ENCODE data around the gene ARHGAP10.
"Not testable (repeated sequence)": the region's sequence is repeated elsewhere in the genome, so short reads cannot be mapped to it uniquely, and the experiment has no call there.

Gene ARHGAP10

GRCh38 chr4:148078061-148078460, 346.2 kb downstream of the ARHGAP10 start:
- H3K4me3 ChIP-seq (ENCODE audit: low read depth, low read length), result no peak overlapping the region
- DNase-seq (ENCODE audit: low read depth), result no peak
- no peak for TF ChIP-seq CTCF (IDR thresholded peaks at IDR 0.05; ENCODE audit: low read depth, low read length, missing control alignments)

DNA sequence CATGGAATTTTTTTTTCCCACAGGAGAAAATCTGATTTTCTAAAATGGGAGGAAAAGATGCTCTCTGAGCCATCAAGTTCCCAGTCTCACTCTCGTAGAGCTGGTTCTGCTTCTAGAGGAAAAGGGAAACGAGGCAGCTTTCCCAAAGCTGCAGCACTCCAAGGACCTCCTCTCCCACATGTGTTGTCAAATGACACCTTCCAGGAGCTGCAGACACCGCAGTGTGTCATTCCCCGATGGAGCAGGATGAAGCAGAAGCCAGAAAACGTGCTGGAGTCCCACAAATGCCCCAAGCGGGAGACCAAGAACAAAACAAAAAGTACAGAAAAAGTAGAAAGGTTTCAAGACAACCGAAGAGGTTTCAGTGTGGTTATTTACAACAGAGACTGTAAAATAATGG, 348.1 kb downstream of the ARHGAP10 start:
- no peak for DNase-seq (ENCODE audit: low read depth)
- no peak overlapping the region for H3K4me3 ChIP-seq (ENCODE audit: low read depth, low read length)
- no peak for TF ChIP-seq CTCF (IDR thresholded peaks at IDR 0.05; ENCODE audit: low read depth, low read length, missing control alignments)

GRCh38 chr4:148081267-148081666, 349.4 kb downstream of the ARHGAP10 start:
- no peak for DNase-seq (ENCODE audit: low read depth)
- no peak for TF ChIP-seq CTCF (IDR thresholded peaks at IDR 0.05; ENCODE audit: low read depth, low read length, missing control alignments)
- H3K4me3 ChIP-seq (ENCODE audit: low read depth, low read length), result no peak overlapping the region

GRCh38 chr4:148081745-148082144, 349.9 kb downstream of the ARHGAP10 start:
- no peak overlapping the region for H3K4me3 ChIP-seq (ENCODE audit: low read depth, low read length)
- no peak for DNase-seq (ENCODE audit: low read depth)

DNA sequence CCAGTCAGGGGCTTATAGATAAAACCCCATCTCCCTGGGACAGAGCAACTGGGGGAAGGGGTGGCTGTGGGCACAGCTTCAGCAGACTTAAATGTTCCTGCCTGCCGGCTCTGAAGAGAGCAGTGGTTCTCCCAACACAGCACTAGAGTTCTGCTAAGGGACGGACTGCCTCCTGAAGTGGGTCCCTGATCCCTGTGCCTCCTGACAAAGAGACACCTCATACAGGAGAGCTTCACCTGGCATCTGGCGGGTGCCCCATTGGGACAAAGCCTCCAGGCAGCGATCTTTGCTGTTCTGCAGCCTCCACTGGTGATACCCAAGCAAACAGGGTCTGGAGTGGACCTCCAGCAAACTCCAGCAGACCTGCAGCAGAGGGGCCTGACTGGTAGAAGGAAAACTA, 351.2 kb downstream of the ARHGAP10 start:
- DNase-seq (ENCODE audit: low read depth); H3K4me3 ChIP-seq (ENCODE audit: low read depth, low read length): not testable (repeated sequence)

More at GRCh38 chr4:148081745-148082144, 349.9 kb downstream of the ARHGAP10 start:
- TF ChIP-seq CTCF (IDR thresholded peaks at IDR 0.05; ENCODE audit: low read depth, low read length, missing control alignments), result no peak

DNA sequence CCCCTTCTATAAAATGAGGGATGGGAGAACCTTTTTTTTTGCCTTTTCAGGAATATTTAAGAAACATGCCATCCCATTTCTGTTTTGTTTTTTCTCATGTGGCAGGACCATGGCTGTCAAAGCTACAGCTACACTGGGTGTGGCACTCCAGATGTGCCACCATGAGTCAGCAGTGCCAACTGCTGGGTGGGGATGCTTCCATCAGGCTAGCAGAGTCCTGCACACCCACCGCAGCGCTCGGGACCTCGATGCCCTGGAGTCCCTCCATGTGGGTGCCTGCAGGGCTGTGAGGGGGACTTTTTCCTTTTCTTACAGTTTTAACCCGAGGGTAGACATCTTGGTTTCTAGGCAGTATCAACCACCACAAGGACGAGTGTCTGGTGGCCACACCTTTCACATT, 357.7 kb downstream of the ARHGAP10 start:
- TF ChIP-seq CTCF (IDR thresholded peaks at IDR 0.05; ENCODE audit: low read depth, low read length, missing control alignments), result no peak
- H3K4me3 ChIP-seq (ENCODE audit: low read depth, low read length), result no peak overlapping the region
- no peak for DNase-seq (ENCODE audit: low read depth)

GRCh38 chr4:148090029-148090428, 358.1 kb downstream of the ARHGAP10 start:
- TF ChIP-seq CTCF (IDR thresholded peaks at IDR 0.05; ENCODE audit: low read depth, low read length, missing control alignments), result no peak
- DNase-seq (ENCODE audit: low read depth), result no peak
- no peak overlapping the region for H3K4me3 ChIP-seq (ENCODE audit: low read depth, low read length)
